ENCODE results near the gene GRIN2D.

GRIN2D gene

GRCh38 chr19:48393559-48394330 lies at the start of gene GRIN2D:
Gene GRIN2D, plus strand, starts transcription at chr19:48393668. Its CDS starts 4,725 bp downstream, at chr19:48398393.
- no peak for DNase-seq

- DNase-seq, result no peak
These were observed 48.6 kb upstream of the GRIN2D start for GRCh38 chr19:48344892-48345291.

- DNase-seq, result no peak
These were observed 47.3 kb upstream of the GRIN2D start for GRCh38 chr19:48346191-48346590.

- no peak for DNase-seq
These were observed 45.4 kb upstream of the GRIN2D start for GRCh38 chr19:48348045-48348444.

- no peak for DNase-seq
These were observed 44.7 kb upstream of the GRIN2D start for GRCh38 chr19:48348737-48349136.

GRCh38 chr19:48350856-48351255 lies 42.6 kb upstream of the GRIN2D start:
- DNase-seq, result no peak

- DNase-seq, result peak; percentile 62
These were observed 42.1 kb upstream of the GRIN2D start for GRCh38 chr19:48351341-48351752.

- peak; percentile 50 for DNase-seq
These were observed 39.8 kb upstream of the GRIN2D start for GRCh38 chr19:48353677-48354076.

GRCh38 chr19:48354332-48354992 lies 39.0 kb upstream of the GRIN2D start:
- DNase-seq, result no peak

GRCh38 chr19:48355365-48355954 lies 38.0 kb upstream of the GRIN2D start:
- no peak for DNase-seq

GRCh38 chr19:48359123-48359522 lies 34.3 kb upstream of the GRIN2D start:
- DNase-seq, result no peak

GRCh38 chr19:48361912-48362311 lies 31.6 kb upstream of the GRIN2D start:
- no peak for DNase-seq

- DNase-seq, result peak; percentile 96
These were observed 30.6 kb upstream of the GRIN2D start for GRCh38 chr19:48362716-48363499.

GRCh38 chr19:48363500-48363809 lies 30.0 kb upstream of the GRIN2D start:
- DNase-seq, result no peak

- peak; percentile 100 for DNase-seq
These were observed 29.5 kb upstream of the GRIN2D start, which contains the start of the genes SYNGR4 and TMEM143 for GRCh38 chr19:48363810-48364597. Gene SYNGR4, plus strand, starts transcription at chr19:48364367. Its CDS starts 1,476 bp downstream, at chr19:48365843. Gene TMEM143, minus strand, starts transcription at chr19:48363940. Its CDS starts 20 bp downstream, at chr19:48363920.

GRCh38 chr19:48364598-48365348 lies 28.7 kb upstream of the GRIN2D start:
- DNase-seq, result no peak

GRCh38 chr19:48365602-48366001 lies 27.9 kb upstream of the GRIN2D start:
- DNase-seq, result no peak

GRCh38 chr19:48367855-48368254 lies 25.6 kb upstream of the GRIN2D start:
- DNase-seq, result no peak

GRCh38 chr19:48368936-48369335 lies 24.5 kb upstream of the GRIN2D start:
- no peak for DNase-seq

- DNase-seq, result no peak
These were observed 22.5 kb upstream of the GRIN2D start for GRCh38 chr19:48370955-48371354.

GRCh38 chr19:48371367-48371766 lies 22.1 kb upstream of the GRIN2D start:
- DNase-seq, result no peak
